Measurements from ENCODE around the gene STK39. TPM values are rescaled to one million over a fixed set of nuclear protein-coding genes. Genes with fewer than 3 reads are reported as not detected.

STK39 gene
- polyA plus RNA-seq, 1 donor from 2014 or later, result 9.5 TPM

DNA sequence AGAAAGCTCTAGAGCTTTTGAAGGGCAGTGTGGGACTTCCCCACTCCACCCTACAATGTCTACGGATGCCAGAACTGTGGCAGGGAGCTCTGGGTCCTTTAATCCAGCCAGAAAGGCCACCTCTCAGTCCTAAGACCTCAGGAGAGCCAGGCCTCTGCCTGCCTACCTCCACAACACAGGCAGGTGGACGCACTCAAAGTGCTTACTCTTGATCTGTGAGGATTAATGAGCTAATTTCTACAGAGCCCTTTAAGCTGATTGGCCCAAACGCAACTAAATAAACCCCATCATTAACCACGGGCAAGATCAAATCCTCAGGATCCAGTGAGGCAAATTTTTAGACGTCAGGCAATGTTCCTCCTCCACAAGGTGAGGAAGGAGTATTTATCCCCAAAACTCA lies 8.1 kb downstream of the STK39 start:
- Histone ChIP-seq H3K9me3 (ENCODE audit: low read length) (no peaks in the 10 kb centered on the region), H3K79me2 (replicated peaks; ENCODE audit: insufficient read depth, low read length) (peaks cover 26% of the 10 kb centered on the region), H3K27me3 (ENCODE audit: insufficient read depth, low read depth, low read length) (no peaks in the 10 kb centered on the region)

GRCh38 chr2:168237741-168238140 lies 9.7 kb downstream of the STK39 start:
- H3F3A ChIP-seq (ENCODE audit: insufficient read depth, low read length, poor library complexity, severe bottlenecking), result no peaks in the 10 kb centered on the region
- no peaks in the 10 kb centered on the region for H3K27me3 ChIP-seq (ENCODE audit: insufficient read depth, low read depth, low read length)
- no peaks in the 10 kb centered on the region for H3K9me2 ChIP-seq (ENCODE audit: insufficient read depth, low read length)
- no peak overlapping the region for H2AFZ ChIP-seq (ENCODE audit: low read depth, low read length)
- no peak overlapping the region for H3K4me3 ChIP-seq (ENCODE audit: low read length)
- no peak overlapping the region for H3K9ac ChIP-seq (ENCODE audit: low read length)
- no peaks in the 10 kb centered on the region for H3K36me3 ChIP-seq (ENCODE audit: insufficient read depth, low read length)
- H4K20me1 ChIP-seq (ENCODE audit: insufficient read depth), result no peaks in the 10 kb centered on the region
- no peak overlapping the region for H3K27ac ChIP-seq (ENCODE audit: low read length)
- peaks cover 10% of the 10 kb centered on the region for H3K79me2 ChIP-seq (replicated peaks; ENCODE audit: insufficient read depth, low read length)
- no peaks in the 10 kb centered on the region for H3K9me3 ChIP-seq (ENCODE audit: low read length)
- no peak overlapping the region for H3K4me2 ChIP-seq (ENCODE audit: low read length)
- TF ChIP-seq REST (IDR thresholded peaks at IDR 0.05; ENCODE audit: borderline replicate concordance) (no peak), TAF1 (IDR thresholded peaks at IDR 0.05; ENCODE audit: low read depth) (no peak), POLR2AphosphoS5 (IDR thresholded peaks at IDR 0.05) (no peak), EP300 (conservative IDR thresholded peaks at IDR 0.05; ENCODE audit: poor library complexity, severe bottlenecking) (no peak), EZH2 (IDR thresholded peaks at IDR 0.05; ENCODE audit: borderline replicate concordance, insufficient read depth, low read length, poor library complexity, severe bottlenecking) (no peak), RAD21 (conservative IDR thresholded peaks at IDR 0.05) (no peak), SMC3 (conservative IDR thresholded peaks at IDR 0.05; ENCODE audit: poor library complexity) (no peak)
- TF ChIP-seq, protein P1, sequence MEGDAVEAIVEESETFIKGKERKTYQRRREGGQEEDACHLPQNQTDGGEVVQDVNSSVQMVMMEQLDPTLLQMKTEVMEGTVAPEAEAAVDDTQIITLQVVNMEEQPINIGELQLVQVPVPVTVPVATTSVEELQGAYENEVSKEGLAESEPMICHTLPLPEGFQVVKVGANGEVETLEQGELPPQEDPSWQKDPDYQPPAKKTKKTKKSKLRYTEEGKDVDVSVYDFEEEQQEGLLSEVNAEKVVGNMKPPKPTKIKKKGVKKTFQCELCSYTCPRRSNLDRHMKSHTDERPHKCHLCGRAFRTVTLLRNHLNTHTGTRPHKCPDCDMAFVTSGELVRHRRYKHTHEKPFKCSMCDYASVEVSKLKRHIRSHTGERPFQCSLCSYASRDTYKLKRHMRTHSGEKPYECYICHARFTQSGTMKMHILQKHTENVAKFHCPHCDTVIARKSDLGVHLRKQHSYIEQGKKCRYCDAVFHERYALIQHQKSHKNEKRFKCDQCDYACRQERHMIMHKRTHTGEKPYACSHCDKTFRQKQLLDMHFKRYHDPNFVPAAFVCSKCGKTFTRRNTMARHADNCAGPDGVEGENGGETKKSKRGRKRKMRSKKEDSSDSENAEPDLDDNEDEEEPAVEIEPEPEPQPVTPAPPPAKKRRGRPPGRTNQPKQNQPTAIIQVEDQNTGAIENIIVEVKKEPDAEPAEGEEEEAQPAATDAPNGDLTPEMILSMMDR (IDR thresholded peaks at IDR 0.05; ENCODE audit: poor library complexity, severe bottlenecking), result no peak

More for the DNA sequence above, 8.1 kb downstream of the STK39 start:
- Histone ChIP-seq H3K9me2 (ENCODE audit: insufficient read depth, low read length) (no peaks in the 10 kb centered on the region), H3K27ac (ENCODE audit: low read length) (no peak overlapping the region), H3K4me3 (ENCODE audit: low read length) (no peak overlapping the region), H2AFZ (ENCODE audit: low read depth, low read length) (no peak overlapping the region), H4K20me1 (ENCODE audit: insufficient read depth) (no peaks in the 10 kb centered on the region), H3K4me2 (ENCODE audit: low read length) (no peak overlapping the region), H3K9ac (ENCODE audit: low read length) (no peak overlapping the region), H3F3A (ENCODE audit: insufficient read depth, low read length, poor library complexity, severe bottlenecking) (no peaks in the 10 kb centered on the region), H3K36me3 (ENCODE audit: insufficient read depth, low read length) (no peaks in the 10 kb centered on the region)
- TF ChIP-seq RAD21 (conservative IDR thresholded peaks at IDR 0.05) (no peak), REST (IDR thresholded peaks at IDR 0.05; ENCODE audit: borderline replicate concordance) (no peak), POLR2AphosphoS5 (IDR thresholded peaks at IDR 0.05) (no peak), TAF1 (IDR thresholded peaks at IDR 0.05; ENCODE audit: low read depth) (no peak), EP300 (conservative IDR thresholded peaks at IDR 0.05; ENCODE audit: poor library complexity, severe bottlenecking) (no peak), MXI1 (conservative IDR thresholded peaks at IDR 0.05; ENCODE audit: poor library complexity, severe bottlenecking) (no peak), SMC3 (conservative IDR thresholded peaks at IDR 0.05; ENCODE audit: poor library complexity) (no peak), EZH2 (IDR thresholded peaks at IDR 0.05; ENCODE audit: borderline replicate concordance, insufficient read depth, low read length, poor library complexity, severe bottlenecking) (no peak)
- TF ChIP-seq, protein P1 (IDR thresholded peaks at IDR 0.05; ENCODE audit: poor library complexity, severe bottlenecking), result no peak
